ENCODE data around the gene MAP4K4.

DNA sequence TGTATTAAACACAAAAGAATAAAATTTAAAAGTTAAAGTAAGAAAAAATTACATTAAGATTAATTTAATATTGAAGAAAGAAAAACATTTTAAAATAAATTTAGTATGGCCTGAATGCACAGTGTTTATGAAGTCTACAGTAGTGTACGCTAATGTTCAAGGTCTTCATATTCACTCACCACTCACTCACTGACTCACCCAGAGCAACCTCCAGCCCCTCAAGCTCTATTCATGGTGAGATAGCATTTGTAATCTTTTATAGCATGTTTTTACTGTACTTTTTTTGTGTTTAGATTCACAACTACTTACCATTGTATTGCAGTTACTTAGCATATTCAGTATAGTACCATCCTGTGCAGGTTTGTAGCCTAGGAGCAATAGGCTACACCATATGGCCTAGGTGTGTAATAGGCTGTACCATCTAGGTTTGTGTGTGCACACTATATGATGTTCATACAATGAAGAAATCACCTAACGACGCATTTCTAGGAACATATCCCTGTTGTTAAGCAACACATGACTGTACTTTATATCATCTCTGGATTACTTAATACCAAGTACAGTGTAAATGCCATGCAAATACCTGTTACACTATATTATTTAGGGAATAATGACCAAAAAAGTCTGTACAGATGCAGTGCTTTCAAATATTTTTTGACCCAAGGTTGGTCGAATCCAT lies 150.3 kb downstream of the MAP4K4 start:
- no peak for TF ChIP-seq CTCF (IDR thresholded peaks at IDR 0.05)
- no peak for TF ChIP-seq POLR2A (IDR thresholded peaks at IDR 0.05)

All from stomach (tissue), 4 donors.